Endodermal cell (in vitro differentiated cells): ENCODE measurements around the gene DEPP1. TPM values are rescaled to one million over a fixed set of nuclear protein-coding genes. Genes with fewer than 3 reads are reported as not detected.

Source experiments
- DNase-seq: peaks from one replicate; pipeline ENCODE4 v3.0.0-alpha.2; 2017
- H3K27ac ChIP-seq: 2 replicates; pipeline ENCODE4 v1.5.1; 2013; ENCODE audit warnings: mild to moderate bottlenecking, low read depth, low read length, moderate library complexity
- H3K27me3 ChIP-seq: 2 replicates; pipeline ENCODE4 v1.6.1; 2013; ENCODE audit warnings: mild to moderate bottlenecking, low read length, moderate library complexity; ENCODE audit not compliant: insufficient read depth, control insufficient read depth, poor library complexity, severe bottlenecking
- H3K36me3 ChIP-seq: 2 replicates; pipeline ENCODE4 v1.7.0; 2013; ENCODE audit warnings: mild to moderate bottlenecking, low read length, moderate library complexity; ENCODE audit not compliant: control insufficient read depth, insufficient read depth
- H3K4me1 ChIP-seq: one replicate; pipeline ENCODE4 v1.7.0; 2013; ENCODE audit warnings: low read length; ENCODE audit not compliant: control insufficient read depth, insufficient read depth
- H3K4me3 ChIP-seq: 2 replicates; pipeline ENCODE4 v1.5.1; 2013; ENCODE audit warnings: mild to moderate bottlenecking, low read length, moderate library complexity
- H3K9ac ChIP-seq: 2 replicates; pipeline ENCODE4 v1.6.1; 2013; ENCODE audit warnings: mild to moderate bottlenecking, low read length, moderate library complexity; ENCODE audit not compliant: poor library complexity, severe bottlenecking; ENCODE audit errors: extremely low read depth
- H3K9me3 ChIP-seq: 2 replicates; pipeline ENCODE4 v1.6.1; 2013; ENCODE audit warnings: mild to moderate bottlenecking, low read length, moderate library complexity; ENCODE audit not compliant: control insufficient read depth
- H3K27ac Mint-ChIP-seq: 2 replicates; pipeline ENCODE4 v1.8.0; 2020; ENCODE audit warnings: mixed read lengths
- H3K27me3 Mint-ChIP-seq: 2 replicates; pipeline ENCODE4 v1.8.0; 2021; ENCODE audit warnings: mild to moderate bottlenecking, mixed read lengths; ENCODE audit not compliant: insufficient read depth
- H3K36me3 Mint-ChIP-seq: 2 replicates; pipeline ENCODE4 v1.8.0; 2020; ENCODE audit warnings: low read depth, mixed read lengths
- H3K4me1 Mint-ChIP-seq: 2 replicates; pipeline ENCODE4 v1.8.0; 2020; ENCODE audit warnings: mixed read lengths
- H3K4me3 Mint-ChIP-seq: 2 replicates; pipeline ENCODE4 v1.8.0; 2020; ENCODE audit warnings: mild to moderate bottlenecking, moderate library complexity, mixed read lengths
- H3K9me3 Mint-ChIP-seq: 2 replicates; pipeline ENCODE4 v1.8.0; 2020; ENCODE audit warnings: mild to moderate bottlenecking, mixed read lengths
- CTCF ChIP-seq: fragments of 200-600 bp; sonication (generic); conservative IDR thresholded peaks from 2 replicates; pipeline ENCODE4 v1.5.0; 2021; ENCODE audit warnings: antibody characterized with exemption, mild to moderate bottlenecking
- WGBS, 2 experiments: methylation state at CpG; one replicate each; pipeline versions ENCODE4 v1.1.5 to v1.1.7; 2013; ENCODE audit warnings: missing lambda C conversion rate in 2 of 2, mixed read lengths in 1 of 2; ENCODE audit not compliant: insufficient coverage in 1 of 2, insufficient read length in 1 of 2; 5-methylcytosine and 5-hydroxymethylcytosine counted together
- total RNA-seq, 2 donors: library from RNA; stranded (reverse); fragmentation: NEBNext Ultra II Directional in 1 of 2; extraction: Animal tissue kit (Norgen Biotek cat#: 25700) in 1 of 2; gene quantifications; 2 replicates in 1 of 2; 3 replicates in 1 of 2; pipeline ENCODE4 v1.2.1, GENCODE V29; 2021

Gene DEPP1
- total RNA-seq, 2 donors from 2014 or later = 1.3 to 2.6 TPM

- Mint-ChIP-seq H3K36me3 (peaks cover 3% of the 10 kb centered on the region), H3K27ac (peak overlapping the region; percentile 10), H3K27me3 (peaks cover 3% of the 10 kb centered on the region), H3K4me1 (peaks cover 23% of the 10 kb centered on the region), H3K4me3 (peak overlapping the region; percentile 53), H3K9me3 (no peaks in the 10 kb centered on the region)
- Histone ChIP-seq H3K4me3 (no peak overlapping the region), H3K9ac (no peak overlapping the region), H3K4me1 (peaks cover 16% of the 10 kb centered on the region), H3K36me3 (no peaks in the 10 kb centered on the region), H3K27me3 (no peaks in the 10 kb centered on the region), H3K9me3 (no peaks in the 10 kb centered on the region), H3K27ac (no peak overlapping the region)
- 58 to 66% methylated on average over 4 to 18 of the region's 18 CpGs for WGBS, 2 experiments
- DNase-seq = peak; percentile 74
- TF ChIP-seq CTCF = no peak
These were observed 5.1 kb downstream of the DEPP1 start for GRCh38 chr10:44973323-44974081.

GRCh38 chr10:44972874-44973306, 5.7 kb downstream of the DEPP1 start:
- H3K36me3 Mint-ChIP-seq = peaks cover 3% of the 10 kb centered on the region
- Histone ChIP-seq H3K4me1 (peaks cover 10% of the 10 kb centered on the region), H3K9me3 (no peaks in the 10 kb centered on the region), H3K4me3 (no peak overlapping the region), H3K27ac (no peak overlapping the region), H3K36me3 (no peaks in the 10 kb centered on the region), H3K9ac (no peak overlapping the region), H3K27me3 (no peaks in the 10 kb centered on the region)
- WGBS, 2 experiments = 90% methylated on average over 6 of the region's 6 CpGs; no CpG with 5 or more reads in 1 of the 2 experiments
- peaks cover 18% of the 10 kb centered on the region for H3K4me1 Mint-ChIP-seq
- H3K27ac Mint-ChIP-seq = no peak overlapping the region
- no peak overlapping the region for H3K4me3 Mint-ChIP-seq
- no peak for DNase-seq
- no peaks in the 10 kb centered on the region for H3K9me3 Mint-ChIP-seq
- peaks cover 3% of the 10 kb centered on the region for H3K27me3 Mint-ChIP-seq
- TF ChIP-seq CTCF = no peak

GRCh38 chr10:44971935-44972757, 6.5 kb downstream of the DEPP1 start:
- DNase-seq = no peak
- H3K27ac ChIP-seq = no peak overlapping the region
- WGBS, 2 experiments = 93% methylated on average over 3 to 12 of the region's 12 CpGs
- Mint-ChIP-seq H3K4me1 (peaks cover 17% of the 10 kb centered on the region), H3K36me3 (peaks cover 3% of the 10 kb centered on the region), H3K9me3 (no peaks in the 10 kb centered on the region), H3K27me3 (peaks cover 3% of the 10 kb centered on the region), H3K27ac (no peak overlapping the region), H3K4me3 (no peak overlapping the region)
- no peaks in the 10 kb centered on the region for H3K27me3 ChIP-seq
- H3K9ac ChIP-seq = no peak overlapping the region
- H3K36me3 ChIP-seq = no peaks in the 10 kb centered on the region
- H3K4me1 ChIP-seq = peaks cover 8% of the 10 kb centered on the region
- TF ChIP-seq CTCF = no peak
- H3K4me3 ChIP-seq = no peak overlapping the region
- H3K9me3 ChIP-seq = no peaks in the 10 kb centered on the region
